HG03571 (cell line): ENCODE measurements around the gene INKA1.

ENCODE experiments used
- ATAC-seq: cut with Tn5 transposase; IDR thresholded peaks from one replicate; pipeline ENCODE4 v1.9.1; 2021; ENCODE audit not compliant: unreplicated experiment

INKA1 gene

GRCh38 chr3:49786357-49787181 lies 16.5 kb upstream of the INKA1 start, which contains the start of gene IP6K1:
Gene IP6K1, minus strand, starts transcription at chr3:49786542. Its CDS starts 38,502 bp downstream, at chr3:49748040.
- ATAC-seq, result peak; percentile 92

- no peak for ATAC-seq
Measured at GRCh38 chr3:49787182-49787464, 15.9 kb upstream of the INKA1 start.

GRCh38 chr3:49787536-49787935 lies 15.5 kb upstream of the INKA1 start:
- no peak for ATAC-seq

GRCh38 chr3:49788056-49788455 lies 15.0 kb upstream of the INKA1 start:
- no peak for ATAC-seq

GRCh38 chr3:49790626-49791411 lies 12.2 kb upstream of the INKA1 start:
- ATAC-seq, result no peak

- ATAC-seq, result no peak
Measured at GRCh38 chr3:49791571-49791970, 11.5 kb upstream of the INKA1 start.

- ATAC-seq, result no peak
Measured at GRCh38 chr3:49792371-49793150, 10.5 kb upstream of the INKA1 start.

GRCh38 chr3:49793486-49794085 lies 9.5 kb upstream of the INKA1 start:
- ATAC-seq, result no peak

GRCh38 chr3:49794431-49794830 lies 8.6 kb upstream of the INKA1 start:
- ATAC-seq, result no peak

GRCh38 chr3:49794926-49795905 lies 7.8 kb upstream of the INKA1 start:
- no peak for ATAC-seq

GRCh38 chr3:49799105-49799504 lies 4.0 kb upstream of the INKA1 start:
- no peak for ATAC-seq

GRCh38 chr3:49799761-49800160 lies 3.3 kb upstream of the INKA1 start, which contains the start of gene CDHR4:
Gene CDHR4, minus strand, starts transcription at chr3:49799873. Its CDS starts 61 bp downstream, at chr3:49799812.
- no peak for ATAC-seq

- no peak for ATAC-seq
Measured at GRCh38 chr3:49801160-49801559, 1.9 kb upstream of the INKA1 start.

GRCh38 chr3:49803465-49804140 lies 542 bp downstream of the INKA1 start:
- no peak for ATAC-seq

GRCh38 chr3:49804141-49805041 lies 1.3 kb downstream of the INKA1 start:
- no peak for ATAC-seq

- no peak for ATAC-seq
Measured at GRCh38 chr3:49805367-49805782, 2.3 kb downstream of the INKA1 start.

- ATAC-seq, result no peak
Measured at GRCh38 chr3:49805897-49806701, 3.0 kb downstream of the INKA1 start.
